ENCODE data around the gene PEX7.

DNA sequence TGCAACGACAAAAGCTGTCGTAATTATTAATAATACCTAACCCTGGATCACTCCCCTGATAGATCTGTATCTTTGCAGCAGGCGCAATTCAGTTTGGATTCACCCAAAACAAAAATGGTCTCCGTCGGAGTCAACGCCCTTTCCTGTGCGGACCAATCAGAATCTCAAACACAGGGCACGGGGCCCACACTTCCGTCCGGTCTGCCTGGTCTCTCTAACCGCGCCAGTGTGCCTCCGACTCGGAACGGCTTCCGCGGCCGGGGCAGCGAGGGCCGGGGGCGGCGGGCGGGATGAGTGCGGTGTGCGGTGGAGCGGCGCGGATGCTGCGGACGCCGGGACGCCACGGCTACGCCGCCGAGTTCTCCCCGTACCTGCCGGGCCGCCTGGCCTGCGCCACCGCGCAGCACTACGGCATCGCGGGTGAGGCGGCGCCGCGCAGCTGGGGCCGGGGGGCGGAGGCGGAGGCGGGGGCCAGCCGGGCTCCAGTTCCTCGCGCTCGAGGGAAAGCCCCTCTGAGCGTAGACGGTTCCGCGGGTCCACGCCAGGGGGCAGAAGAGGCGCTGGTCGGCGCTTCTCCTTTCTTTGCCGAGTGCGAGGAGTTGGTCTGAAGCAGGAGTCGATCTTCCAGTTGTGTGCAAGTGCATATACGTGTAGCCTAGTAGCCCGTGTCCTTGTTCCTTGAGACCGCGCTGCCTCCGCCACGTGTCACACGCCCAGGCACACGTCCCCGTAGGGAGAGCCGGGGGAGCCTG lies at the start of gene PEX7:
- peak; percentile 83 for TF ChIP-seq GABPA (IDR thresholded peaks at IDR 0.05; ENCODE audit: low read depth)
- TF ChIP-seq CHD2 (IDR thresholded peaks at IDR 0.05; ENCODE audit: borderline replicate concordance, low read depth, low read length) = peak; percentile 48
- no peak for TF ChIP-seq ZNF207 (IDR thresholded peaks at IDR 0.05; ENCODE audit: borderline replicate concordance)
- TF ChIP-seq, protein P1, sequence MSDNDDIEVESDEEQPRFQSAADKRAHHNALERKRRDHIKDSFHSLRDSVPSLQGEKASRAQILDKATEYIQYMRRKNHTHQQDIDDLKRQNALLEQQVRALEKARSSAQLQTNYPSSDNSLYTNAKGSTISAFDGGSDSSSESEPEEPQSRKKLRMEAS (IDR thresholded peaks at IDR 0.05; ENCODE audit: low read depth, low read length) = peak; percentile 46
- TF ChIP-seq NRF1 (conservative IDR thresholded peaks at IDR 0.05; ENCODE audit: low read depth, low read length) = no peak
- peak; percentile 90 for TF ChIP-seq BACH1 (IDR thresholded peaks at IDR 0.05; ENCODE audit: borderline replicate concordance)
- no peak for TF ChIP-seq BRCA1 (IDR thresholded peaks at IDR 0.05; ENCODE audit: low read depth, low read length)
- TF ChIP-seq HDAC6 (IDR thresholded peaks at IDR 0.05; ENCODE audit: unreplicated experiment) = no peak
- peak; percentile 68 to 84 (median 72) for TF ChIP-seq CTCF (IDR thresholded peaks at IDR 0.05 in 2 of 3, conservative IDR thresholded peaks at IDR 0.05 in 1 of 3; ENCODE audit: control insufficient read depth in 2 of 3, extremely low read depth in 1 of 3, insufficient read depth in 1 of 3, low read depth in 3 of 3, low read length in 3 of 3)
- no peak for TF ChIP-seq ZNF274 (IDR thresholded peaks at IDR 0.05; ENCODE audit: insufficient read depth, insufficient read length)
- peak; percentile 87 for TF ChIP-seq GATAD2B (conservative IDR thresholded peaks at IDR 0.05; ENCODE audit: low read depth)
- no peak for TF ChIP-seq MYB (IDR thresholded peaks at IDR 0.05; ENCODE audit: borderline replicate concordance, low read depth, low read length)
- TF ChIP-seq ZZZ3 (IDR thresholded peaks at IDR 0.05; ENCODE audit: control insufficient read depth, insufficient read length, low read depth) = no peak
